ENCODE data around the gene REV1.

DNA sequence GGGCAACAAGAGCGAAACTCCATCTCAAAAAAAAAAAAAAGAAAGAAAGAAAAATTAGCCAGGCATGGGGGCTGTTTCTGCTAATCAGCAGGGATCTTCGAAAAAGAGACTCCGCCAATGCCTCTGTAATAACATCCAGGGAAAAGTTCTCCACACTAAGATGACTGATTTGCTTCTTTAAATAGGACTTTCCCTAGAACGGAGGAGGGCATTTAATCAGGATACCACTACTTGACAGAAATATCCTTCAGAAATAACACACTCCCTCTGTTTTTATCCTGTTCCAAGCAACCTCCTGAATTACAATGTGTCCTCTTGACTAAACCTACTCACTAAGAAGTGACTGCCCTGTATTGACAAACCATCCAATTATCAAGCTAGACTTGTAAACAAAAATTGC lies 21.7 kb downstream of the REV1 start:
- TF ChIP-seq, protein P1, sequence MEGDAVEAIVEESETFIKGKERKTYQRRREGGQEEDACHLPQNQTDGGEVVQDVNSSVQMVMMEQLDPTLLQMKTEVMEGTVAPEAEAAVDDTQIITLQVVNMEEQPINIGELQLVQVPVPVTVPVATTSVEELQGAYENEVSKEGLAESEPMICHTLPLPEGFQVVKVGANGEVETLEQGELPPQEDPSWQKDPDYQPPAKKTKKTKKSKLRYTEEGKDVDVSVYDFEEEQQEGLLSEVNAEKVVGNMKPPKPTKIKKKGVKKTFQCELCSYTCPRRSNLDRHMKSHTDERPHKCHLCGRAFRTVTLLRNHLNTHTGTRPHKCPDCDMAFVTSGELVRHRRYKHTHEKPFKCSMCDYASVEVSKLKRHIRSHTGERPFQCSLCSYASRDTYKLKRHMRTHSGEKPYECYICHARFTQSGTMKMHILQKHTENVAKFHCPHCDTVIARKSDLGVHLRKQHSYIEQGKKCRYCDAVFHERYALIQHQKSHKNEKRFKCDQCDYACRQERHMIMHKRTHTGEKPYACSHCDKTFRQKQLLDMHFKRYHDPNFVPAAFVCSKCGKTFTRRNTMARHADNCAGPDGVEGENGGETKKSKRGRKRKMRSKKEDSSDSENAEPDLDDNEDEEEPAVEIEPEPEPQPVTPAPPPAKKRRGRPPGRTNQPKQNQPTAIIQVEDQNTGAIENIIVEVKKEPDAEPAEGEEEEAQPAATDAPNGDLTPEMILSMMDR (IDR thresholded peaks at IDR 0.05; ENCODE audit: low read depth, low read length), result no peak
- no peak for TF ChIP-seq POLR2A (IDR thresholded peaks at IDR 0.05; ENCODE audit: extremely low read depth, insufficient read length)
- TF ChIP-seq, protein P2, sequence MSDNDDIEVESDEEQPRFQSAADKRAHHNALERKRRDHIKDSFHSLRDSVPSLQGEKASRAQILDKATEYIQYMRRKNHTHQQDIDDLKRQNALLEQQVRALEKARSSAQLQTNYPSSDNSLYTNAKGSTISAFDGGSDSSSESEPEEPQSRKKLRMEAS (IDR thresholded peaks at IDR 0.05; ENCODE audit: low read depth, low read length), result no peak
